ENCODE measurements around the gene GTF3C1. TPM values are rescaled to one million over a fixed set of nuclear protein-coding genes. Genes with fewer than 3 reads are reported as not detected.

Gene GTF3C1
- polyA plus RNA-seq, 1 donor from 2014 or later, result 54.0 TPM

DNA sequence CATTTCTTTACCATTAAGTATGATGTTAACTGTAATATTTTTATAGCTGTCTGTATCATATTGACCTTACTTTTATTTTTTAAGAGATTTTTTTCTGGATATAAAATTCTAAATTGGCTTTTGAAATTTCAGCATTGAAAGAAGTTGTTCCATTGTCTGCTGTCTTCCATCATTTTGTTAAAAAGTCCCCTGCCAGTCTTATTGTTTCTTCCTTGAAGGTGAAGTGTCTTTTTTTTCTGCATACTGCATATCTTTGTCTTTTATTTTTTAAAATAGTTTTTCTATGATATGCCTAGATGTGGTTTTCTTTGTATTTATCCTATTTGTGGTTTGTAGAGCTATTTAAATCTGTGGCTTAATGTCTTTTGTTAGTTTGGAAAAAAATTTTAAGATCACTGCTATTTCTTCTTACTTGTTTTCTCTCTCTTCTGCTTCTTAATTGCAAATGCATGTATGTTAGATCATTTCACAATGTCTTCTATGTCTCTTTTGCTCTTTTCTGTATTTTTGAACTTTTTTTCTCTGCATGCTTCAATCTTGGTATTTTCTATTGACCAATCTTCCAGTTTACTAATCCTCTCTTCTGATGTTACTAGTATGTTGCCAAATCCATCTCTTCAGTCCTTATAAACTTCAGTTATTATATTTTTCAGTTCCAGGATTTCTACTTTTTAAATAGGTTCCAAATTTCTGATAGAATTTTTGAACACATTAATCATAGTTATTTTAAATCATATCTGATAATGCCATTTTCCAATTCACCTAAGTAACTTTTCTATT is 127.6 kb downstream of the GTF3C1 start:
- TF ChIP-seq RAD21 (conservative IDR thresholded peaks at IDR 0.05) (no peak), TAF1 (IDR thresholded peaks at IDR 0.05; ENCODE audit: low read depth) (no peak), SMC3 (conservative IDR thresholded peaks at IDR 0.05; ENCODE audit: poor library complexity) (no peak), MXI1 (conservative IDR thresholded peaks at IDR 0.05; ENCODE audit: poor library complexity, severe bottlenecking) (no peak), EP300 (conservative IDR thresholded peaks at IDR 0.05; ENCODE audit: poor library complexity, severe bottlenecking) (no peak), POLR2AphosphoS5 (IDR thresholded peaks at IDR 0.05) (no peak)
- TF ChIP-seq, protein P1, sequence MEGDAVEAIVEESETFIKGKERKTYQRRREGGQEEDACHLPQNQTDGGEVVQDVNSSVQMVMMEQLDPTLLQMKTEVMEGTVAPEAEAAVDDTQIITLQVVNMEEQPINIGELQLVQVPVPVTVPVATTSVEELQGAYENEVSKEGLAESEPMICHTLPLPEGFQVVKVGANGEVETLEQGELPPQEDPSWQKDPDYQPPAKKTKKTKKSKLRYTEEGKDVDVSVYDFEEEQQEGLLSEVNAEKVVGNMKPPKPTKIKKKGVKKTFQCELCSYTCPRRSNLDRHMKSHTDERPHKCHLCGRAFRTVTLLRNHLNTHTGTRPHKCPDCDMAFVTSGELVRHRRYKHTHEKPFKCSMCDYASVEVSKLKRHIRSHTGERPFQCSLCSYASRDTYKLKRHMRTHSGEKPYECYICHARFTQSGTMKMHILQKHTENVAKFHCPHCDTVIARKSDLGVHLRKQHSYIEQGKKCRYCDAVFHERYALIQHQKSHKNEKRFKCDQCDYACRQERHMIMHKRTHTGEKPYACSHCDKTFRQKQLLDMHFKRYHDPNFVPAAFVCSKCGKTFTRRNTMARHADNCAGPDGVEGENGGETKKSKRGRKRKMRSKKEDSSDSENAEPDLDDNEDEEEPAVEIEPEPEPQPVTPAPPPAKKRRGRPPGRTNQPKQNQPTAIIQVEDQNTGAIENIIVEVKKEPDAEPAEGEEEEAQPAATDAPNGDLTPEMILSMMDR (IDR thresholded peaks at IDR 0.05; ENCODE audit: poor library complexity, severe bottlenecking), result no peak
- H3K9me2 ChIP-seq (ENCODE audit: insufficient read depth, low read length), result no peaks in the 10 kb centered on the region
- H3K27ac ChIP-seq (ENCODE audit: low read length), result no peak overlapping the region
- H3K9me3 ChIP-seq (ENCODE audit: low read length), result peaks cover 8% of the 10 kb centered on the region
- no peaks in the 10 kb centered on the region for H3K27me3 ChIP-seq (ENCODE audit: insufficient read depth, low read depth, low read length)
- no peak overlapping the region for H2AFZ ChIP-seq (ENCODE audit: low read depth, low read length)
- no peak overlapping the region for H3K4me3 ChIP-seq (ENCODE audit: low read length)
- no peak overlapping the region for H3K9ac ChIP-seq (ENCODE audit: low read length)
- no peaks in the 10 kb centered on the region for H3K79me2 ChIP-seq (replicated peaks; ENCODE audit: insufficient read depth, low read length)
- no peaks in the 10 kb centered on the region for H3K36me3 ChIP-seq (ENCODE audit: insufficient read depth, low read length)
- H3F3A ChIP-seq (ENCODE audit: insufficient read depth, low read length, poor library complexity, severe bottlenecking), result no peaks in the 10 kb centered on the region
- no peaks in the 10 kb centered on the region for H4K20me1 ChIP-seq (ENCODE audit: insufficient read depth)
- H3K4me2 ChIP-seq (ENCODE audit: low read length), result no peak overlapping the region

DNA sequence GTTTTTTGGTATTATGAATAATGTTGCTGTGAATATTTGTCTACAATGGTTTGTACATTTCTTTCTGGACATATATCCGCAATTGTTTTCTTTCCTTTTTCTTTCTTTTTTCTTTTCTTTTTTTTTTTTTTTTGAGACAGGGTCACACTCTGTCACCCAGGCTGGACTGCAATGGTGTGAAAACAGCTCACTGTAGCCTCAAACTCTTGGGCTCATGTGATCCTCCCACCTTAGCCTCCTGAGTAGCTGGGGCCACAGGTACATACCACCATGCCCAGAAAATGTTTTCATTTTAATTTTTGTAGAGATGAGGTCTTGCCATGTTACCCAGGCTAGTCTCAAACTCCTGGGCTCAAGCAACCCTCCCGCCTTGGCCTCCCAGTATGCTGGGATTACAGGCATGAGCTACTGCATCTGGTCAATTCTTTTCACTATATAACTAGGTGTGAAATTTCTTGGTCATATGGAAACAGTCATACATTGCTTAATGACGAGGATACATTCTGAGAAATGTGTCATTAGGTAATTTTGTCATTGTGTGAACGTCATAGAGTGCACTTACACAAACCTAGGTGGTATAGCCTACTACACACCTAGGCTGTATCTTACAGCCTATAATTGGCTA is 132.6 kb downstream of the GTF3C1 start:
- Histone ChIP-seq H3K27me3 (ENCODE audit: insufficient read depth, low read depth, low read length) (no peaks in the 10 kb centered on the region), H3K36me3 (ENCODE audit: insufficient read depth, low read length) (no peaks in the 10 kb centered on the region), H3K4me2 (ENCODE audit: low read length) (no peak overlapping the region), H3K9ac (ENCODE audit: low read length) (no peak overlapping the region), H2AFZ (ENCODE audit: low read depth, low read length) (no peak overlapping the region), H3K27ac (ENCODE audit: low read length) (no peak overlapping the region), H3K4me3 (ENCODE audit: low read length) (no peak overlapping the region), H3K79me2 (replicated peaks; ENCODE audit: insufficient read depth, low read length) (no peaks in the 10 kb centered on the region), H4K20me1 (ENCODE audit: insufficient read depth) (no peaks in the 10 kb centered on the region), H3K9me3 (ENCODE audit: low read length) (peaks cover under 1% of the 10 kb centered on the region), H3F3A (ENCODE audit: insufficient read depth, low read length, poor library complexity, severe bottlenecking) (no peaks in the 10 kb centered on the region), H3K9me2 (ENCODE audit: insufficient read depth, low read length) (no peaks in the 10 kb centered on the region)
- TF ChIP-seq MXI1 (conservative IDR thresholded peaks at IDR 0.05; ENCODE audit: poor library complexity, severe bottlenecking) (no peak), TAF1 (IDR thresholded peaks at IDR 0.05; ENCODE audit: low read depth) (no peak), POLR2AphosphoS5 (IDR thresholded peaks at IDR 0.05) (no peak), SMC3 (conservative IDR thresholded peaks at IDR 0.05; ENCODE audit: poor library complexity) (no peak), RAD21 (conservative IDR thresholded peaks at IDR 0.05) (no peak), EP300 (conservative IDR thresholded peaks at IDR 0.05; ENCODE audit: poor library complexity, severe bottlenecking) (no peak), EZH2 (IDR thresholded peaks at IDR 0.05; ENCODE audit: borderline replicate concordance, insufficient read depth, low read length, poor library complexity, severe bottlenecking) (no peak)
- TF ChIP-seq, protein P1 (IDR thresholded peaks at IDR 0.05; ENCODE audit: poor library complexity, severe bottlenecking), result no peak
- TF ChIP-seq, protein P2, sequence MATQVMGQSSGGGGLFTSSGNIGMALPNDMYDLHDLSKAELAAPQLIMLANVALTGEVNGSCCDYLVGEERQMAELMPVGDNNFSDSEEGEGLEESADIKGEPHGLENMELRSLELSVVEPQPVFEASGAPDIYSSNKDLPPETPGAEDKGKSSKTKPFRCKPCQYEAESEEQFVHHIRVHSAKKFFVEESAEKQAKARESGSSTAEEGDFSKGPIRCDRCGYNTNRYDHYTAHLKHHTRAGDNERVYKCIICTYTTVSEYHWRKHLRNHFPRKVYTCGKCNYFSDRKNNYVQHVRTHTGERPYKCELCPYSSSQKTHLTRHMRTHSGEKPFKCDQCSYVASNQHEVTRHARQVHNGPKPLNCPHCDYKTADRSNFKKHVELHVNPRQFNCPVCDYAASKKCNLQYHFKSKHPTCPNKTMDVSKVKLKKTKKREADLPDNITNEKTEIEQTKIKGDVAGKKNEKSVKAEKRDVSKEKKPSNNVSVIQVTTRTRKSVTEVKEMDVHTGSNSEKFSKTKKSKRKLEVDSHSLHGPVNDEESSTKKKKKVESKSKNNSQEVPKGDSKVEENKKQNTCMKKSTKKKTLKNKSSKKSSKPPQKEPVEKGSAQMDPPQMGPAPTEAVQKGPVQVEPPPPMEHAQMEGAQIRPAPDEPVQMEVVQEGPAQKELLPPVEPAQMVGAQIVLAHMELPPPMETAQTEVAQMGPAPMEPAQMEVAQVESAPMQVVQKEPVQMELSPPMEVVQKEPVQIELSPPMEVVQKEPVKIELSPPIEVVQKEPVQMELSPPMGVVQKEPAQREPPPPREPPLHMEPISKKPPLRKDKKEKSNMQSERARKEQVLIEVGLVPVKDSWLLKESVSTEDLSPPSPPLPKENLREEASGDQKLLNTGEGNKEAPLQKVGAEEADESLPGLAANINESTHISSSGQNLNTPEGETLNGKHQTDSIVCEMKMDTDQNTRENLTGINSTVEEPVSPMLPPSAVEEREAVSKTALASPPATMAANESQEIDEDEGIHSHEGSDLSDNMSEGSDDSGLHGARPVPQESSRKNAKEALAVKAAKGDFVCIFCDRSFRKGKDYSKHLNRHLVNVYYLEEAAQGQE (IDR thresholded peaks at IDR 0.05; ENCODE audit: borderline replicate concordance), result no peak
